ENCODE measurements around the gene BCL2L1.
"Not testable (repeated sequence)": the region's sequence is repeated elsewhere in the genome, so short reads cannot be mapped to it uniquely, and the experiment has no call there.

- TF ChIP-seq POLR2A, POLR2AphosphoS5 (IDR thresholded peaks at IDR 0.05; ENCODE audit: low read depth, low read length): not testable (repeated sequence)
Measured at GRCh38 chr20:31626534-31626933, 96.1 kb downstream of the BCL2L1 start.

Data from GM12891 (cell line).